CD4-positive, alpha-beta T cell treated with Interleukin-2 at 100 ng/mL for 4 hours (primary cell): ENCODE results near the gene CNPY1.

Source experiments
- DNase-seq: peaks from one replicate; pipeline ENCODE4 v3.0.0-alpha.2; 2020; ENCODE audit warnings: low spot score

CNPY1 gene

DNA sequence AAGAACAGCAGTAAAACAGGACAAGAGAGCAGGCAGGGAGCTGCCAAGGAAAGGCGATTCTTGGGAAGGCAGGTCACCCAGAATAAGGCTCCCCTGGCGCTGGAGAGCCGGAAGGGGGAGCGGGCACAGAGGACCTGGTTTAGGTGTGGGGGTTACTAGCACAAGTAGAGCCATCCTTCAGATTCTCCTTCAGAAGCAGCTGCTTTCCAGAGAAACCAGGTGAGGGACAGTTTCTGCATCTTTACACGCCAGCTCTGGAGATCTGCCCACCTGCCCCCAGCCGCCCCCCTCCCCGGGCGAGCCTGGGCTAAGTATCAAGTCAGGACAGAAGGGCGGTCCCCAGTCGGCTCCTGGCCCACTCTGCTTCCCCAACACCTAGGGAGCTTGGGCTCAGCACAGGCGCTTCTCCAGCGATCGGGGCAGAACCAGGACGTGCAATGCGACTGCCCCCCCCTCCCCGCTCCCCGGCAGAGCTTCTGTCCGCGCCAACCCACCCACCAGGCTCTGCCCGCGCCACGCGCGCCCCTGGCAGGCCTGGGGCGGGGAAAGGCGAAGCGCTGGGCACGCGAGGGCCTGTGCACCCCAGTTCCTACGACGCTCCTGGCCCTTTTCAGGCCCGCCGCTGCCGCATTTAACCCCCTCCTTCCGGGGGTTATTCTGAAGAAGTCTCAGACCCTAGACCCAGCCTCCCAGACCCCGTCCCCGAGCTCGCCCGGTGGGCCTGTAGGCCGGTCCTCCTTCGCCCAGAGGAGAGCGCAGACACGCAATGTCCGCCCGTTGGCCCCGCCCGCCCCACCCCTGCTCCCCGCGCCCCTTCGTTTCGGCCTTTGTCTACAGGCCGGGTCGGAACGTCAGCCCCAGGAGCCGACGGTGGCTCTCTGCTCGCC lies 92.8 kb downstream of the CNPY1 start:
- DNase-seq: no peak

DNA sequence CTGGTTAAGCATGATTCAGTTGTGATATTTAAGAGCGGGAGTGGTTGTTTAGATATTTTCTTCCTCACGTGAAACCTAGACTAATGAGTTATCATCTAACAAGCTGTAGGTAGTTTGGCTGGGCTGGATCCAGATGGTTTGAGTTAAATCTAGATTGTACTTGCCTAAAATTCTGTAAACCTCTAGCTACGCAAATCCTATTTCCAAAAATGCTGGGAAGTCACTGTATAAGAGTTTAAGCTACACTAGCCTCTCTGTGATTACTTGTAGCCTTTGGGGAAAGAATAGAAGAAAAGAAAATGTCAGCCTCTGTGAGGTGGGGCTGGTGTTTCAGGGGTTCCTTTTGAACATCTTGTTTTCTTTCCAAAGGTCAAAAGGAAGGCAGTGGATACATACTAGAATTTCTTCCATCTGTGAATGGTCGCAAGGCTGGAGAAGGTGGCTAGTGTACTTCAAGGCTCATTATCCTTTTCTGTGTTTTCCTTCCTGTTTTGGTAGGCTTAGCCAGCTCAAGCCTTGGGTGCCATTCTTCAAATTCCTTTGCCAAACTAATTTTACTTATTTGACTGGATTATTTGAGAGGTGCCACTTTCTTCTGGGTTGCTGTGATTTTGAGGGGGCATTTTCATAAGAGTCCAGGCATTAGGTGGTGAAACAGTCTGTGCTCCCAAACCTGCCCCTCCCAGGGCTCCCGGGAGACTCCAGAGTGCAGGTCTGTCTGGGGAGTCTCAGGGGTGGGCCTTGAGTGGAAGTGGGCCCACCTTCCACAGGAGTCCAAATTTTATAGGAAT lies 93.7 kb downstream of the CNPY1 start:
- DNase-seq: no peak

DNA sequence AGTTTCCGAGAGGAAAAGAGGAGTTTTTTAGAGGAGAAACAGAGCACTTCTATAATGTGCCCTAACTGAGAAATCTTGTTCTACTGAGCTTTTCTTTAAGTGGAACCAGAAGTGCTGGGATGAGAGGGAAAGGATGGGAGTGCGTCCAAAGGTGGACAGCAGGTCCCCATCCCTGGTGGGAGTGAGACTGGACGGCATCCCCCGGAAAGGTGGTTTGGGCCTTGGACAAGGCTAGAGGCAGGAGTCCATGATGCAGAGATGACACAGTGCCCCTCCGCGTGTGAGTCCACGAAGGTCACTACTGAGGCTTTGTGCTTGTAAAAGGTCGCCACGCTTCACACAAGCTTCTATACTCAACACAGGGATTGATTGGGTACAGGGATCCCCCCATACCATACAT lies 94.5 kb downstream of the CNPY1 start:
- DNase-seq: no peak
